Ishikawa (cell line): Measurements from ENCODE around the gene GORASP1.

ENCODE experiments used
- CREB1 ChIP-seq: IDR thresholded peaks from 2 replicates; pipeline ENCODE4 v1.6.1; 2012; ENCODE audit warnings: low read depth
- EP300 ChIP-seq: IDR thresholded peaks from 2 replicates; pipeline ENCODE4 v1.6.1; 2012; ENCODE audit warnings: borderline replicate concordance
- NFIC ChIP-seq: IDR thresholded peaks from 2 replicates; pipeline ENCODE4 v1.6.1; 2012
- RAD21 ChIP-seq: IDR thresholded peaks from 2 replicates; pipeline ENCODE4 v1.6.1; 2012; ENCODE audit warnings: low read depth
- TEAD4 ChIP-seq: IDR thresholded peaks from 2 replicates; pipeline ENCODE4 v1.6.1; 2012

GRCh38 chr3:39088456-39088855 lies 19.0 kb downstream of the GORASP1 start:
- TF ChIP-seq EP300 = no peak
- no peak for TF ChIP-seq TEAD4
- TF ChIP-seq NFIC = no peak
- TF ChIP-seq RAD21 = no peak
- TF ChIP-seq CREB1 = no peak
